IPS-11a (cell line): ENCODE measurements around the gene DEF6.

Source experiments
- H3K4me3 ChIP-seq: one replicate; pipeline ENCODE4 v1.5.1; 2013; ENCODE audit warnings: low read depth, low read length, control low read depth

DEF6 gene

DNA sequence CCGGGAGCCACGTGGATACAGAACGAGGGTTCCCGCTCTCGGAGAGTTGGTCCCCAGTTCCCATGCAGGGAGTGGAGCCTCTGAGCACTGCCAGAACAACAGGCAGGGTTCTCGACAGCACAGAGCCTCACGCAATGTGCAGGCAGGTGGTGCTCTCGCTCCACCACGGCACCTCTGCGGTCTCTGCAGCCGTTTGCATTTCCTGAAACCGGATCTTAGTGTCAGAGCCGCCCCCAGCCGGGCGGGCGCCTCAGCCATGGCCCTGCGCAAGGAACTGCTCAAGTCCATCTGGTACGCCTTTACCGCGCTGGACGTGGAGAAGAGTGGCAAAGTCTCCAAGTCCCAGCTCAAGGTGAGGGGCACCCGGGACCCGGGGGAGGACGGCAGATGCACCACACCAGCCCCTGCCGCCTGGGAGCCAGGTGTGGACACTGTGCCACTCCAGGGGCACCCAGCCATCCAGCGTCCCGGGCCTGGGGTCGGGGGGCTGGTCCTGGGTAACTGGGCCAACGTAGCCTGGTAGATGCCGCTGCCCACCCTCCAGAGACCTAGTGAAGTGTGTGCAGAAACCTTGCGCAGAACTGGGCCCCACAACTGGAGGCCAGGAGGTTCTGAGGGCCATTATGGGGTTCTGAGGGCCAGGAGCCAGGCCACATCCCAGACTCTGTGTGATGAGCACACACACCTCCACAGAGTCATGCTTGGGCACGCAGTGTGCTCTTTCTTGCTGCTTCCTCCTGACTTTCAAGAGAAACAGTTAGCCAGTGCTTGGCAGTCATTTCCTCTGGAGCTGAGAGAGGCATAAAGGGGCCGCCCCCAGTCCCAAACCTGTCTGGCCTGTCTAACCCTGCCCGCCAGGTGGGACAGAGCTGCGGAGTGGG lies at the start of gene DEF6:
TSS of gene DEF6 (plus strand) at position 218 of the 881 bp plus-strand sequence. CDS start at position 257, 39 bp downstream.
- no peak within 1 kb of the TSS for H3K4me3 ChIP-seq

GRCh38 chr6:35248300-35248699 lies 49.3 kb upstream of the DEF6 start:
- no peak overlapping the region for H3K4me3 ChIP-seq

GRCh38 chr6:35248965-35249364 lies 48.7 kb upstream of the DEF6 start:
- no peak overlapping the region for H3K4me3 ChIP-seq

- H3K4me3 ChIP-seq = no peak overlapping the region
Measured at GRCh38 chr6:35251949-35252348, 45.7 kb upstream of the DEF6 start.

GRCh38 chr6:35253249-35253648 lies 44.4 kb upstream of the DEF6 start:
- no peak overlapping the region for H3K4me3 ChIP-seq

DNA sequence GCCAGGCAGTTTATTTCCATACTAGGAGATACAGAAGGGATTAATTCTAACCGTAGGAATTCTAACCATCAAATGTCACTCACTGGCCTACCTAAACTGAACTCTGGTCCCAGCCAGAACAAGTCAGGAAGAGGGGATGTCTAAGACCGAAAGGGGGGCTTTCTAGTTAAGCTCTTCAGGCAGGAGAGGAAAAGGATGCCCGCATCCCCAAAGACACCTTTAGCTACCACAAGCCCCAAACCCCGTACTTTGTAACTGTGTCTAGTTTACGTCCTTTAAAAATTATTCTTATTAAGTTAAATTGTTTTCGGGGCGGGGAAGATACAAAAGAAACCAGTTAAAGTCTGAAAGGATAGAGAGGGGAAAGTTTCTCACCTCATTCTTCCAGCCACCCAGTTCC lies 39.3 kb upstream of the DEF6 start:
- H3K4me3 ChIP-seq = peak overlapping the region; percentile 58

GRCh38 chr6:35258858-35259193 lies 38.8 kb upstream of the DEF6 start:
- peak overlapping the region; percentile 58 for H3K4me3 ChIP-seq

DNA sequence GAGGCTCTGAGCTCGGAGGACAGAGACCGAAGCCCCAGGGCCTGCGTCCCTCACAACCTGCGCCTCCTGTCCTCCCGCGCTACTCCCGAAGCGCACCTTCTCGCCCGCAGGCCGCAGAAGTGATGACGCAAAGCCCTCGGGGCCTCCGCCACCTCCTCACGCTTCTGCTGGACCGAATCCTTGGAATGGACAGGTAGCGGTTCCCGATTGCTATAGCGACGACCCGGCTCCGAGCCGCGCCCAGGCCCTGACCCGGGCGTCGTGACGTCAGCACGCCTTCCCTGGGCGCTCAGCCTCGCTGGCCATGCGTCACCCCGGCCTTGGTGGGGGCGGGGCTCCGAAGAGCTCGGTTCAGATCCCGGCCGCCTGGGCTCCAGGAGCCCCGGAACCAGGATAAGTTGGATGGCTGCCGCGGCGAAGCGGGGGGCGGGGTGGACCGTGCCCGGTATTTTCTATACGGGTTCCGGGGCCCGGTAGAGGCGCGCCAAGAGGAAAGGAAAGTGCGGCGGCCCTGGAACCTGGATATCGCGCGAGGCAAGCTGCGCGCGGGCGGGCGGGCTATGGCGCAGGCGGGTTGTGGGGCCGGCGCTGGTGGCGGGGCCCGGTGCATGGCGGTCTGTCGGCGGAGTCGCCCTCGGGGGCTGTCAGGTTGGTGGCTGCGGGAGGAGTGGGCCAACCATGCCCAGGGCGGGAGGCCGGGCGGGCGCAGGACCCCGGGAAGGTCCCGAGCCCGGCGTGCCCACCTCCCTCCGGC lies 38.2 kb upstream of the DEF6 start, which contains the start of gene ZNF76:
TSS of gene ZNF76 (plus strand) at position 542 of the 754 bp plus-strand sequence. CDS start 21,417 bp downstream, outside the sequence.
- H3K4me3 ChIP-seq = peak within 1 kb of the TSS; percentile 58

DNA sequence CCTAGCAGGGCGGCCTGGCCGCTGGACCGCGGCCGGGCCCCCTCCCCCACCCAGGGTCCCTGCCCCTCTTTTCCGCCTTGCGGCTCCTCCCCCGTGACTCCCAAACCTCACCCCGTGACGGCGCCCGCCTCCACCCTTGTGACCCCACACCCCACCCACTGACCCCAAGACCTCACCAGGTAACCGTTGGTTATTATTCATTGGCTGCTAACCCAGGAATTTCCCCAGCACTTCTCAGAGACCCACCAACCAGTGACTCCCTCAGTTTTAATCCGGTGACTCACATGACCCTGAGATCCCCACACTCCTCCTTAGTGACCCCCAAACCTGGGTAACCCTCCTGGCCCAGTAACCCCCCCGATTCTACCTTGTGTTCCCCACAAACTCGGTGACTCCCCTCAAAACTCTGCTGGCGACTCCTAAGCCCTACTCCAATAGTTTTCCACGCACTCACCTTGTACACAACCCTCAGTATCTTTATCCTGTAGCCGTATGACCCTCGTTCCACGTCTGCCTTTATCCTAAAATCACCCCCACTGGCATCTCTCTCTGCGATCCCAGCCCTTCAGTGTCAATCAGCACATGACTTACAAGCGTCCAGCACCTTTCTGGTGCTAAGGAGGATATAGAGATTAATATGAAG lies 37.5 kb upstream of the DEF6 start:
- H3K4me3 ChIP-seq = peak overlapping the region; percentile 58

- H3K4me3 ChIP-seq = peak overlapping the region; percentile 58
Measured at GRCh38 chr6:35260591-35261570, 36.7 kb upstream of the DEF6 start.

DNA sequence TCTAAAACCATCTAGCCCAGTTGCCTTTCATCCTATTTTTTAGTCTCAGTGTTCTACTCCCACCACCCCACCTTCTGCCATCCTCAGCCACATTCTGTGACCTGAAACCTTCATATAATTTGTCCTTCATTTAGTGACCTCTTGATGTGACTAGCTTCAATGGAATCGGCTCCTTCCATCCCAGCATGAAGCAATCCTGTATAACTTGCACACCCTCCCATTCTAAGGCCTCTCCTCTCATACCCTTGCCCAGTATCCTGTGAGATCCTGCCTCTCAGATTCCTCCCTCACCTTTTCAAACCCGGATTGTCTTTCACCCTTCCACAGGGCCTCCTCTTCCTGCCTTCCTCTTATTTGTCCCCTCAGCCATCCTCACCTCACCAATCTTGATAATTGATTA lies 35.0 kb upstream of the DEF6 start:
- H3K4me3 ChIP-seq = no peak overlapping the region

DNA sequence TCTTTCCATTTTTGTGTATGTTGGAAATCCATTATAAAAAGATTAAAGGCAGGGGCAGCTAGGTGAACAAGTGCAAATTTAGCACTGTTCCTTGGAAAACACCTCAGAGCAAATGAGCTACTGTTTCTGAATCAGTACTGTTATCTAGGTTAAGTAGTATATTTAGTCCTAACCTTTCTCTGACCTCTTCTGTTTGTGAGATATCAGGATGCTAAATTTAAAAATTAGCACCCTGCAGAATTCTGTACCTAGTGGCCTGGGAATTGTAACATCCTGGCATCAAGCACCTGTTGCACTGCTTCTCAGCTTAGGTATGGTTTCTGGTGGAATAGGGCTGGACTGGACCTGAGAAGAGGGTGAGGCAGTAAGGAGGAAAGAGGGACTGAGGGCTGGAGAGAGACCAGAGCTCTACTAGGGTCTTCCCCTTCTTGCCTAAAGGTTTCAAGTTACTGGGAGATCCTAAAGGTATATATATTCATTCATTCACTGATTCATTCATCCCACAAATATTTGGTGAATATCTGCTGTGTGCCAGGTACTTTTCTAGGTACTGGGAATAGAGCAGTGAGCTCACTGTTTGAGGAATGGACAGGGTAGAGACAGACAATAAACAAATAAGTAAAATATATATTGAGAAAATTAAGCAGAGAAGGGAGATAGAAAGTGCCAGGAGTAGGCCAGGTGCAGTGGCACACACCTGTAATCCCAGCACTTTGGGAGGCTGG lies 32.9 kb upstream of the DEF6 start:
- no peak overlapping the region for H3K4me3 ChIP-seq

GRCh38 chr6:35265523-35265922 lies 32.1 kb upstream of the DEF6 start:
- no peak overlapping the region for H3K4me3 ChIP-seq

DNA sequence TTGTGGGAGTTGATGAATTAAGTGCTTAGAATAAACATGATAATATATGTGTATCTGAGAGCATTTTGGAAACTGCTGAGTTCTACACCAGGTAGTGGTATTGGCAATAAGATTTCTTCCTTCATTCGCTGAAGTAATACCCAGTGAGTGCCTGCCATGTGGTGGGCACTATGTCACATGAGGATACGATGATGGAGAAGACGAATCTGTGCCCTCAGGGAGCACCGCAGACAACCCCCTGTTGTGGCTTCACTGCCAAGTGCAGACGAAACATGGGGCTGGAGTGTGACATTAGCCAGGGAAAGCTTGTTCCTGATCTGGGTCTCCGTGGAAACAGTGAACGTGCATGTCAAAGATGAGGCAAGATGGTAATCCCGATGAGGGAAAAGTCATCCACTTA lies 30.2 kb upstream of the DEF6 start:
- H3K4me3 ChIP-seq = no peak overlapping the region

DNA sequence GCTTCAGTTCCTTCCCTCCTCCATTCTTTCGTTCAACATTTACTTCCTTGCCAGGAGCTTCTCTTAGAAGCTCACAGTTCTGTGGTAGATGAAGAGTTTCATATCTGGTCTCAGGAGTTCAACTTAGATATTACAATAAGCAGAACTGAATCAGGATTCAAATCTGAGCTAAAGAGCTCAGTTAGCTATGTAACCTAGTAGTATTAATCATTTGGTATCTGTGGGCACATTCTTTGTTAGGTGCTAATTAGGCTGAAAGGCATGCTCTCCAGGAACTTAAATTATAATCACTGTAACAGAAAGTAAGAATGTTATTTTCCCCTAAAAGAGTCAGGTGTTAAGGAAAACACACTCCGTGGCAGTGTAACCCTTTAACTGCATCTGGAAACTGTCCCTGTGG lies 29.7 kb upstream of the DEF6 start:
- no peak overlapping the region for H3K4me3 ChIP-seq

- no peak overlapping the region for H3K4me3 ChIP-seq
Measured at GRCh38 chr6:35272005-35272404, 25.6 kb upstream of the DEF6 start.

DNA sequence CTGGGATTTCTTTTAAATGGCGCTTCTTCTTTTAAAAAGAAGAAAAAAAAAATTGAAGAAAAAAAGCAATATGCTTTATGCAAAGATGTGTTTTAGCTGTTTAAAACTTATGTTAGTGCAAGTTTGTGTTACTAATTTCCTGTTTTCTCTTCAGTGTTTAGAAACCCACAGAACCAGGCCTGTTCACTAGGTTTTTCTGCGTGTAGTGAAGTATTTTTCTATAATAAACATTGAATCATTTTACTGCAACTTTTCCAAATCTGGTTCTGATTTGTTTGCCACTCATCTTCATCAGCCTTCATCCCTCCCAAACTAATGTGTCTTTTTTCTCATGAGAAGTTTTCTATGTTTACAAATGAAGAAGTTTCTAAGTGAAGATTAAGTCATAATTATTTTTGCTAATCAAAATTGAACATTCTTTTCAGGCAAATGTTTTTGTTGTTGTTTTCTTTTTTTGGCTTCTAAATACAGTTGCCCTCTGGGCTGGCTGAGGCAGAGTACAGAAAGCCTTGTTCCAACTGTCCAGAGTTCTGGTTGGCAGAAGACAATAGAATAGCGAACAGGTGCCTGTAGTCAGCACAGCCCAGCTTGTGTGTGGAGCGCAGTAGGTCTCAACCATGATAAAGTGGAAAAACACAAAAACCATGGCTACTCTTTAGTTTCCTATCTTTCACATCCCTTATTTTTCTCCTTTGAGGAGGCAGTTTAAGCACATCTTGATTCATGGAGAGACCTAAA lies 23.6 kb upstream of the DEF6 start:
- H3K4me3 ChIP-seq = no peak overlapping the region

GRCh38 chr6:35275744-35276260 lies 21.8 kb upstream of the DEF6 start:
- no peak overlapping the region for H3K4me3 ChIP-seq

- H3K4me3 ChIP-seq = no peak overlapping the region
Measured at GRCh38 chr6:35278708-35279107, 18.9 kb upstream of the DEF6 start.
